AG04450 (cell line): ENCODE measurements around the gene USP2. TPM values are rescaled to one million over a fixed set of nuclear protein-coding genes. Genes with fewer than 3 reads are reported as not detected.

Source experiments
- CTCF ChIA-PET: fragments of 300-600, 350-600 bp; formaldehyde crosslinking; extraction: SDS; loops from one replicate; lab custom pipeline; 2022; ENCODE audit warnings: antibody characterized with exemption, inconsistent platforms; lab: Charles Lee
- POLR2A ChIA-PET: fragments of 350-600 bp; formaldehyde crosslinking; extraction: SDS; loops from one replicate; lab custom pipeline; 2021; ENCODE audit warnings: antibody characterized with exemption, inconsistent platforms; lab: Yijun Ruan, JAX
- DNase-seq: peaks from one replicate; pipeline ENCODE4 v3.0.0-alpha.2; 2011; ENCODE audit warnings: low read depth, low spot score
- H3K27ac ChIP-seq: one replicate; pipeline ENCODE4 v1.5.1; 2012; ENCODE audit warnings: low read depth, low read length, control low read depth
- H3K27me3 ChIP-seq: one replicate; pipeline ENCODE4 v1.6.0; 2012; ENCODE audit warnings: low read length; ENCODE audit not compliant: control insufficient read depth, insufficient read depth
- H3K4me3 ChIP-seq: 2 replicates; pipeline ENCODE4 v1.5.1; 2011; ENCODE audit warnings: mild to moderate bottlenecking, low read depth, low read length, control low read depth
- H3K9me3 ChIP-seq: 2 replicates; pipeline ENCODE4 v1.5.1; 2012; ENCODE audit warnings: low read length; ENCODE audit not compliant: control insufficient read depth, insufficient read depth
- polyA plus RNA-seq: library from polyadenylated mRNA; depleted of rRNA; stranded (reverse); fragments of >200 nt; gene quantifications from 2 replicates; pipeline ENCODE4 v1.2.3, GENCODE V29; 2011
- TF ChIP-seq, protein P1 (sequence below): IDR thresholded peaks from 2 replicates; pipeline ENCODE4 v1.5.1; 2011; ENCODE audit warnings: low read depth, low read length, control low read depth, inconsistent platforms

The USP2 gene
- polyA plus RNA-seq, 1 experiment = 0.32 TPM

DNA sequence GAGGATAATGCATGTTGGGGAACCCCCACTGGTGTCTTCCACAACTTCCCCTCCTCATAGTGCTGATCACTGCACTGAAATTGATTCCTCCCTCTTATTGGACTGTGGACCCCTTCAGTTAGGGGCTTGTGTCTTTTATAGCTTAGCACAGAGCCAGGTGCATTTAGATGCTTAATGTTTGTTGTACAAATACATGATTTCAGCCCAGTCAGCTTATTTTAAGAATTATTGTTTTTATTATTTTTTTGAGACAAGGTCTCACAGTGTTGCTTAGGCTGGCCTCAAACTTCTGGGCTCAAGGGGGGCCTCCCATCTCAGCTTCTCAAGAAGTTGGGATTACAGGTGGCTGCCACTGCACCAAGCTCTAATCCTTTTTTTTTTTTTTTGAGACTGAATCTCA lies 33.2 kb upstream of the USP2 start:
- H3K4me3 ChIP-seq = no peak overlapping the region
- H3K27me3 ChIP-seq = peaks cover under 1% of the 10 kb centered on the region
- no peak for DNase-seq
- ChIA-PET POLR2A (no interaction called here), CTCF (interaction anchor here (0.6 to 2.8 kb wide), 5 partner anchors 33 to 383 kb away, joined by 3 to 17 read pairs (median 4); partner anchors contain the start of gene USP2)
- H3K9me3 ChIP-seq = peaks cover 3% of the 10 kb centered on the region; the same call in 1 of the 2 replicates
- H3K27ac ChIP-seq = no peak overlapping the region
- TF ChIP-seq, protein P1, sequence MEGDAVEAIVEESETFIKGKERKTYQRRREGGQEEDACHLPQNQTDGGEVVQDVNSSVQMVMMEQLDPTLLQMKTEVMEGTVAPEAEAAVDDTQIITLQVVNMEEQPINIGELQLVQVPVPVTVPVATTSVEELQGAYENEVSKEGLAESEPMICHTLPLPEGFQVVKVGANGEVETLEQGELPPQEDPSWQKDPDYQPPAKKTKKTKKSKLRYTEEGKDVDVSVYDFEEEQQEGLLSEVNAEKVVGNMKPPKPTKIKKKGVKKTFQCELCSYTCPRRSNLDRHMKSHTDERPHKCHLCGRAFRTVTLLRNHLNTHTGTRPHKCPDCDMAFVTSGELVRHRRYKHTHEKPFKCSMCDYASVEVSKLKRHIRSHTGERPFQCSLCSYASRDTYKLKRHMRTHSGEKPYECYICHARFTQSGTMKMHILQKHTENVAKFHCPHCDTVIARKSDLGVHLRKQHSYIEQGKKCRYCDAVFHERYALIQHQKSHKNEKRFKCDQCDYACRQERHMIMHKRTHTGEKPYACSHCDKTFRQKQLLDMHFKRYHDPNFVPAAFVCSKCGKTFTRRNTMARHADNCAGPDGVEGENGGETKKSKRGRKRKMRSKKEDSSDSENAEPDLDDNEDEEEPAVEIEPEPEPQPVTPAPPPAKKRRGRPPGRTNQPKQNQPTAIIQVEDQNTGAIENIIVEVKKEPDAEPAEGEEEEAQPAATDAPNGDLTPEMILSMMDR = no peak

DNA sequence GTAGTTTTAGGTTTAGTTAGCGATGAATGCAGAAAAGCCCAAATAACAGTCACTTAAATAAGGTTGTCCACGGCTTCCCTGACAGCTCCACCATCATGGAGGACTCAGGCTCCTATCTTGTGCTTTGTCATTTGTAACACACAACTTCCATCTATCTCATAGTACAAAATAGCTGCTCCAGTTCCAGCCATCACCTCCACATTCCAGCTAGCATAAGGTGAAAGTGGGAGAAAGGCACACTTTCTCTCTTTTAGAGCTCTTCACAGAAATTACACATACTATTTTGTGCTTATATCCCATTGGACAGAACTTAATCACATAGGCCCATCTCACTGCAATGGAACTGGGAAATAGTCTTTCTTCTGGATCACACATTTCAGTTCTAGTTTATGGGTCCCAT lies 32.8 kb upstream of the USP2 start:
- Histone ChIP-seq H3K27ac (no peak overlapping the region), H3K9me3 (peaks cover 3% of the 10 kb centered on the region; the same call in 1 of the 2 replicates), H3K4me3 (no peak overlapping the region), H3K27me3 (peaks cover 3% of the 10 kb centered on the region)
- TF ChIP-seq, protein P1 = no peak
- DNase-seq = no peak
- ChIA-PET POLR2A (no interaction called here), CTCF (interaction anchor here (0.6 to 2.8 kb wide), 6 partner anchors 33 to 383 kb away, joined by 3 to 17 read pairs (median 5); partner anchors contain the start of gene USP2)

DNA sequence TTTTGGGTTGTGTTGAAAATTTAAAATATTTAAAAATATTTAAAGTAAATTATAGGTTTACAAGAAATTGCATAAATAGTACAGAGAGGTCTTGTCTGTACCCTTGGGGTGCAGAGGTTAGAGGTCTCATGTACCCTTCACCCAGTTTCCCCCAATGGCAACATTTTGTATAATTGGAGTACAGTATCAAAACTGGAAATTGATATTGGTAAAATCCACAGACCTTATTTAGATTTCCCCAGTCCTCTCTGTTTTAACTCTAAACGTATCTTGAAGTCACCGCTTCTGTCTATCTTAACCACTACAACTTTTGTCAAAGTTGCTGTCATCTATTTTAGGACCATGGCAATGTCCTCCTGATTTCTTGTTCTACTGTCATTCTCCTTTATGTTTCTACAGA lies 30.6 kb upstream of the USP2 start:
- Histone ChIP-seq H3K9me3 (peaks cover 3% of the 10 kb centered on the region; the same call in 1 of the 2 replicates), H3K27ac (no peak overlapping the region), H3K27me3 (peaks cover 3% of the 10 kb centered on the region), H3K4me3 (no peak overlapping the region)
- TF ChIP-seq, protein P1 = no peak
- CTCF ChIA-PET = interaction anchor here (2.1 kb wide), 1 partner anchor 56 kb away, joined by 7 read pairs; no protein-coding TSS in a partner anchor
- POLR2A ChIA-PET = no interaction called here
- no peak for DNase-seq

DNA sequence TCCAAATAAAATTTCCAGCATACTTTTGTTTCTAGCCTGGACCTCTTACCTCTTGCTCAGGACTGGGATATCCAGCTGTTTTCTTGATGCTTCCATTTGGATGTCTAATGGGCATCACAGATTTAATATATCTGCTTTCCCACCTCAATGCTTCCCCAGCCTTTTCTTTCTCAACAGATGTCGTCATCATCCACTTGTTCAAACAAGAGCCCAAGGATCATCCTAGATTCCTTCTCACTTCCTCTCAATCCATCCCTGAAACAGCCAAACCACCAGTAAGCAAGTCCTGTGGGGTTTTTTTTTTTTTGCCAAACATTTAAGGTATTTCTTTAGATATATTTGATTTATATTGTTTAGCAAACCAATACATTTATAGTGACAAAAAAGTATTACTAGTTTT lies 29.0 kb upstream of the USP2 start:
- Histone ChIP-seq H3K27me3 (peaks cover 3% of the 10 kb centered on the region), H3K4me3 (no peak overlapping the region), H3K9me3 (peaks cover 3% of the 10 kb centered on the region; the same call in 1 of the 2 replicates), H3K27ac (no peak overlapping the region)
- CTCF ChIA-PET = interaction anchor here (0.6 to 2.1 kb wide), 3 partner anchors 54 to 72 kb away, joined by 3 to 7 read pairs (median 4); no protein-coding TSS in a partner anchor
- POLR2A ChIA-PET = no interaction called here
- TF ChIP-seq, protein P1 = no peak
- no peak for DNase-seq

DNA sequence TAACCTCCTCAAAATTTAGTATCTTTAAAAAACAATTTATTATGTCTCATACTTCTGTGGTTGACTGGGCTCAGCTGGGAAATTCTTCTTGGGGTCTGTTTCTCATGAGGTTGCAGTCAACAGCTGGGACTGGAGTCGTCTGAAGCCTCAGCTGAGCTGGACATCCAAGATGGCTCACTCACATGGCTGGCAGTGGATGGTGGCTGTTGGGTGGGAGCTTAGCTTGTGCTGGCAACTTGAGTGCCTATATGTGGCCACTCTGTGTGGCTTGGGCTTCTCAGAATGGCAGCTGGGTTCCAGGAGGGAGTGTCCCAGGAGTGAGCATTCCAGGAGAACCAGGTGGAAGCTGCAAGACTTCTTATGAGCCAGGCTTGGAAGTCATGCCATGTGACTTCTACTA lies 28.2 kb upstream of the USP2 start:
- DNase-seq = no peak
- TF ChIP-seq, protein P1 = no peak
- ChIA-PET POLR2A (no interaction called here), CTCF (interaction anchor here (0.6 to 2.1 kb wide), 4 partner anchors 36 to 71 kb away, joined by 3 to 7 read pairs (median 4); no protein-coding TSS in a partner anchor)
- Histone ChIP-seq H3K27me3 (peaks cover 3% of the 10 kb centered on the region), H3K9me3 (0 out of 2 replicates have a peak, but pooled peaks cover 3% of the 10 kb centered on the region), H3K4me3 (no peak overlapping the region), H3K27ac (no peak overlapping the region)
